ENCODE data around the gene RFX6.
"Not testable (repeated sequence)": the region's sequence is repeated elsewhere in the genome, so short reads cannot be mapped to it uniquely, and the experiment has no call there.

RFX6 gene, protein sequence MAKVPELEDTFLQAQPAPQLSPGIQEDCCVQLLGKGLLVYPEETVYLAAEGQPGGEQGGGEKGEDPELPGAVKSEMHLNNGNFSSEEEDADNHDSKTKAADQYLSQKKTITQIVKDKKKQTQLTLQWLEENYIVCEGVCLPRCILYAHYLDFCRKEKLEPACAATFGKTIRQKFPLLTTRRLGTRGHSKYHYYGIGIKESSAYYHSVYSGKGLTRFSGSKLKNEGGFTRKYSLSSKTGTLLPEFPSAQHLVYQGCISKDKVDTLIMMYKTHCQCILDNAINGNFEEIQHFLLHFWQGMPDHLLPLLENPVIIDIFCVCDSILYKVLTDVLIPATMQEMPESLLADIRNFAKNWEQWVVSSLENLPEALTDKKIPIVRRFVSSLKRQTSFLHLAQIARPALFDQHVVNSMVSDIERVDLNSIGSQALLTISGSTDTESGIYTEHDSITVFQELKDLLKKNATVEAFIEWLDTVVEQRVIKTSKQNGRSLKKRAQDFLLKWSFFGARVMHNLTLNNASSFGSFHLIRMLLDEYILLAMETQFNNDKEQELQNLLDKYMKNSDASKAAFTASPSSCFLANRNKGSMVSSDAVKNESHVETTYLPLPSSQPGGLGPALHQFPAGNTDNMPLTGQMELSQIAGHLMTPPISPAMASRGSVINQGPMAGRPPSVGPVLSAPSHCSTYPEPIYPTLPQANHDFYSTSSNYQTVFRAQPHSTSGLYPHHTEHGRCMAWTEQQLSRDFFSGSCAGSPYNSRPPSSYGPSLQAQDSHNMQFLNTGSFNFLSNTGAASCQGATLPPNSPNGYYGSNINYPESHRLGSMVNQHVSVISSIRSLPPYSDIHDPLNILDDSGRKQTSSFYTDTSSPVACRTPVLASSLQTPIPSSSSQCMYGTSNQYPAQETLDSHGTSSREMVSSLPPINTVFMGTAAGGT

GRCh38 chr6:116876635-116877611 lies at the start of gene RFX6:
Gene RFX6 (plus strand): TSS chr6:116877242. CDS start chr6:116877276, 34 bp downstream.
- no peak for DNase-seq

- DNase-seq: no peak
Measured at GRCh38 chr6:116827561-116828240, 49.3 kb upstream of the RFX6 start.

GRCh38 chr6:116828983-116829382 lies 48.1 kb upstream of the RFX6 start, which contains the start of gene GPRC6A:
Gene GPRC6A (minus strand): TSS chr6:116829083. CDS start chr6:116829013, 70 bp downstream.
- no peak for DNase-seq

- DNase-seq: not testable (repeated sequence)
Measured at GRCh38 chr6:116834526-116834925, 42.5 kb upstream of the RFX6 start.

DNA sequence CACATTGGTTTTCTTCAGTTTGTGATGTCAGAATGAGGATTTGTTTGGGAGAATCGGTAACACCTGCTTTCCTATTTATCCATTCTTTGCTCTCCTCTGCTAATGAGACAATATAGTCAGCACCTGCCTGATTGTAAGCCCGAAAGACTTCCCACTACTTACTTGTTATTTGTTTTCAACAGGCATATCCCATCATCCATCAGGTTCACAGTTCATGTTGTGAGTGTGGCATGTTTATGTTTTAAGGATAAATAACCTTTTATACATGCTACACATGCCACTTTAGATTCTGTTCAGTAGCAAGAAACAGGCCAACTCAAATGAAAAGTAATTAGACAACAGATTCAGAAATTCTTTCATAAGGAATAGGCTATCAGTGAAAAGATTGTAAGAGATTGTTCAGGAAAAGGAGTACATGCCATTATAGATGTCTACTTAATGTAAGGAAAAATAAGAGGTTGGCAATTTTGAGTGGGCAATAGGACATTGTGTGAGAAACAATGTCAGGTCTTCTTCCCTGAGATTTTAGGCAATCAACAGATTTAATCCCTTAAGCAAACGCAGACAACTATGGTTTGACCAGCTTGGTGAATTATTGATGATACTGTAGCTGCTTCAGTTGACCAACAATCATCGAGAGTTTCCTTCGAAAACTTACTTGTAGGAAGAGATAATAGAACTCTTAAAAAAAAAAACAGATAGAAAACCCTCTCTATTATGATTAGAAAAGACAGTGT lies 40.3 kb upstream of the RFX6 start:
- no peak for DNase-seq

- DNase-seq: no peak
Measured at GRCh38 chr6:116840091-116840490, 37.0 kb upstream of the RFX6 start.

DNA sequence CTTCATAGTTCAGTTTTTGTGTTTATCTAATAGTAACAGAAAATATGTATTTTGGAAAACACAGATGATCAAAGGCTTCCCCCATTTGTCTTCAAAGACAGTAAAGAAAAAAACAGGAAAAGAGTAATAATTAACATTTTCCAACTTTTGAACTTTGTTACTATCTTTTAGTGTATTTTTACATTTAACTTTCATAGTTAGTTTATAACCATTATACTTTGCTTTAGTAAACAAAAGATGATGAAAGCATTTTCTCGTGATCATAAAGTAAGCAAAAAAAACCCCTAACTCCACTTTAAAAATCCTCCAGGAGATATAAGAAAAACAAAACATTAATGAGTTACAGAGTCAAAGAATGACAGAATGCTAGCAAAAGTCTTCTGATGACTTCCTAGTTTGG lies 34.6 kb upstream of the RFX6 start:
- no peak for DNase-seq

- no peak for DNase-seq
Measured at GRCh38 chr6:116847227-116847626, 29.8 kb upstream of the RFX6 start.

GRCh38 chr6:116858060-116858459 lies 19.0 kb upstream of the RFX6 start:
- DNase-seq: no peak

- no peak for DNase-seq
Measured at GRCh38 chr6:116859264-116859663, 17.8 kb upstream of the RFX6 start.

- no peak for DNase-seq
Measured at GRCh38 chr6:116866281-116866871, 10.7 kb upstream of the RFX6 start.

- DNase-seq: no peak
Measured at GRCh38 chr6:116872771-116873170, 4.3 kb upstream of the RFX6 start.

GRCh38 chr6:116876107-116876506 lies 935 bp upstream of the RFX6 start:
- no peak for DNase-seq

GRCh38 chr6:116877743-116878142 lies 701 bp downstream of the RFX6 start:
- DNase-seq: no peak

GRCh38 chr6:116881236-116881635 lies 4.2 kb downstream of the RFX6 start:
- no peak for DNase-seq

- DNase-seq: no peak
Measured at GRCh38 chr6:116883005-116883404, 6.0 kb downstream of the RFX6 start.

DNA sequence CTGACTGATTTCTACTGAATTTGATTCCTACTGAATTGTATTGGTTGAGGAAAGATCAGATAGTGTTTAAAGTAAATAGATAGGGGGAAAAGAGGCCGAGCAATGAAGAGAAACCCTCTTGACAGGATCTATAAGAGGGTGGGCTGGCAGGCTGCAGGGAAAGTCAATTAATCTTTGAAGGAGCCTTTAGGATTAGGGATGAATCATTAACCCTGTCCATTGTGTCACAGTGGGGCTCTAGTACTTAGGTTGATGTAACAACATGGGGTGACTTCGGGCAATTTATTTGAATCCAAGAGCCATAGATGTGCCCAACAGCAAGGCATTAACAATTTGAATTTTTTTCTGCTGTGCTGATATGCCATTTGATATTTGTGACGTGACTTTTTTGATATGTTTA lies 7.5 kb downstream of the RFX6 start:
- no peak for DNase-seq

DNA sequence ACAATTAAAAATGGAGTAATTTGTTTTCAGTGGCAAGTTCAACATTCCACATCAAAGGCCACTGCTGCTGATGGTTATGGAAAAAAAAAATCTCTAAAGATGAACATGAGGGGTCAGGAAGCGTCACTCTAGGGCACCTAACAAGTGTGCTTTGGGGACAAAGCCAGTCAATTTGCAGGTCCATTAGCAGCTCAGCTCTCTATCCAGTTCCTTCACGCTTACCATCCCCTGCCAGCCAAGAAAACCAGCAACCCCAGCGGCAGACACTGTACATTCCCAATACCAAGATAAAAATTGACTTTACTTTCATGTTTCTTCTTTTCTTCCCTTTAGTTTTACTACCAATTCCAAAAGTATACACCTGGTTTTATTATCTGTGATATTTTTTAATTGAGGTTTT lies 10.1 kb downstream of the RFX6 start:
- DNase-seq: no peak

- no peak for DNase-seq
Measured at GRCh38 chr6:116887894-116888293, 10.9 kb downstream of the RFX6 start.

- no peak for DNase-seq
Measured at GRCh38 chr6:116888732-116889360, 11.8 kb downstream of the RFX6 start.
